ENCODE results near the gene EMILIN3. TPM values are rescaled to one million over a fixed set of nuclear protein-coding genes. Genes with fewer than 3 reads are reported as not detected.

Gene EMILIN3
- total RNA-seq, 1 experiment from 2014 or later = 5.9 TPM

DNA sequence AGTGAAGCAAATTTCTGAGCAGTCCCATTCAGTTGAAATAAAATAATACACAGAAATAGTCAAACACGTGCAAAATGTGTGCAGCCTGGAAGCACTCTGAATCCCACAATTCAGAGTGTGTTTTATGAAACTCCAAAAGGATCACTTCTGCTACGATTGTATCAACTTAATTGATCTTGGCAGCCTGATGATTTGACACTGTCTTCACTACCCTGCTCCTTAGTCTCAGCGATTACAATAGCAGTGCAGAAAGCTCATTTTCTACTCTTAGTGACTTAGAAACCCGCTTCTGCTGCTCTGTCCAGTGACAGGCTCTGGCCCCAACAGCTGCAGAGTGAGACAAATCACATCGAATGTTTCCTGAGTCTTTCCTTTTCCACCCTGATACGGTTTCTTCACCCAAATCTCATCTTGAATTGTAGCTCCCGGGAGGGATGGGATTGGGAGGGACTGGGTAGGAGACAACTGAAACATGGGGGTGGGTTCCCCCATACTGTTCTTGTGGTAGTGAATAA, 16.2 kb upstream of the EMILIN3 start:
- H4K8ac ChIP-seq (replicated peaks; ENCODE audit: insufficient read length, low read depth, low read length) = no peak overlapping the region
- H3K4ac ChIP-seq (ENCODE audit: low read depth, low read length) = no peak overlapping the region
- H3K4me2 ChIP-seq (ENCODE audit: insufficient read depth, insufficient read length, low read length) = no peak overlapping the region
- WGBS (ENCODE audit: extremely low coverage, insufficient read length, low lambda C conversion rate) = no CpG with 5 or more reads among the region's 7 CpGs
- peaks cover 5% of the 10 kb centered on the region for H3K27me3 Mint-ChIP-seq (ENCODE audit: low read depth)
- H3K4me1 ChIP-seq (ENCODE audit: insufficient read depth, low read length) = no peaks in the 10 kb centered on the region
- no peak overlapping the region for H2AK5ac ChIP-seq (ENCODE audit: insufficient read length, low read length)
- no peak overlapping the region for H2BK12ac ChIP-seq (ENCODE audit: insufficient read length, low read depth, low read length)
- H3K56ac ChIP-seq (ENCODE audit: insufficient read length, low read depth, low read length) = no peak overlapping the region
- no peak overlapping the region for H2AFZ ChIP-seq (ENCODE audit: low read length)
- H3K79me2 ChIP-seq (ENCODE audit: insufficient read depth, low read length) = no peaks in the 10 kb centered on the region
- TF ChIP-seq, protein P1, sequence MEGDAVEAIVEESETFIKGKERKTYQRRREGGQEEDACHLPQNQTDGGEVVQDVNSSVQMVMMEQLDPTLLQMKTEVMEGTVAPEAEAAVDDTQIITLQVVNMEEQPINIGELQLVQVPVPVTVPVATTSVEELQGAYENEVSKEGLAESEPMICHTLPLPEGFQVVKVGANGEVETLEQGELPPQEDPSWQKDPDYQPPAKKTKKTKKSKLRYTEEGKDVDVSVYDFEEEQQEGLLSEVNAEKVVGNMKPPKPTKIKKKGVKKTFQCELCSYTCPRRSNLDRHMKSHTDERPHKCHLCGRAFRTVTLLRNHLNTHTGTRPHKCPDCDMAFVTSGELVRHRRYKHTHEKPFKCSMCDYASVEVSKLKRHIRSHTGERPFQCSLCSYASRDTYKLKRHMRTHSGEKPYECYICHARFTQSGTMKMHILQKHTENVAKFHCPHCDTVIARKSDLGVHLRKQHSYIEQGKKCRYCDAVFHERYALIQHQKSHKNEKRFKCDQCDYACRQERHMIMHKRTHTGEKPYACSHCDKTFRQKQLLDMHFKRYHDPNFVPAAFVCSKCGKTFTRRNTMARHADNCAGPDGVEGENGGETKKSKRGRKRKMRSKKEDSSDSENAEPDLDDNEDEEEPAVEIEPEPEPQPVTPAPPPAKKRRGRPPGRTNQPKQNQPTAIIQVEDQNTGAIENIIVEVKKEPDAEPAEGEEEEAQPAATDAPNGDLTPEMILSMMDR (conservative IDR thresholded peaks at IDR 0.05) = no peak
- no peak overlapping the region for H3K27ac ChIP-seq (ENCODE audit: insufficient read length, low read depth, low read length)
- H3K36me3 Mint-ChIP-seq (ENCODE audit: insufficient read depth in 1 of 3, low read depth in 3 of 3) = no peaks in the 10 kb centered on the region
- H3K23ac ChIP-seq (ENCODE audit: insufficient read length, low read depth, low read length) = no peak overlapping the region
- H3K9ac ChIP-seq (ENCODE audit: extremely low read depth, insufficient read length, low read length) = no peak overlapping the region
- H3K4me3 Mint-ChIP-seq = no peak overlapping the region
- H2BK120ac ChIP-seq (ENCODE audit: low read depth, low read length, poor library complexity, severe bottlenecking) = no peak overlapping the region
- no peak overlapping the region for H2BK5ac ChIP-seq (ENCODE audit: insufficient read length, low read length)
- no peak for DNase-seq
- H3K18ac ChIP-seq (ENCODE audit: insufficient read length, low read depth, low read length) = no peak overlapping the region
- no peaks in the 10 kb centered on the region for H4K20me1 ChIP-seq (ENCODE audit: control insufficient read depth, insufficient read depth, insufficient read length)
- H3T11ph ChIP-seq (ENCODE audit: low read length) = no peak overlapping the region
- no peaks in the 10 kb centered on the region for H3K27me3 ChIP-seq (ENCODE audit: insufficient read depth, low read length)
- H4K5ac ChIP-seq (ENCODE audit: insufficient read length, low read depth, low read length) = no peak overlapping the region
- no peak overlapping the region for H2BK20ac ChIP-seq (ENCODE audit: low read depth, low read length, poor library complexity, severe bottlenecking)
- H2BK15ac ChIP-seq (ENCODE audit: low read depth, low read length) = no peak overlapping the region
- no peaks in the 10 kb centered on the region for H3K9me3 ChIP-seq (ENCODE audit: control insufficient read depth, low read depth, low read length)
- H3K9me3 Mint-ChIP-seq = no peaks in the 10 kb centered on the region
- peaks cover 8 to 15% of the 10 kb centered on the region in 2 experiments for H3K4me1 Mint-ChIP-seq
- no peaks in the 10 kb centered on the region for H3K23me2 ChIP-seq (ENCODE audit: insufficient read length, low read depth, low read length, poor library complexity, severe bottlenecking)
- H3K27ac Mint-ChIP-seq = no peak overlapping the region; a peak in 1 of 7 replicates
- no peak overlapping the region for H3K14ac ChIP-seq (ENCODE audit: insufficient read depth, low read length)
- H4K91ac ChIP-seq (ENCODE audit: insufficient read length, low read depth, low read length) = no peak overlapping the region
- H3K79me1 ChIP-seq (ENCODE audit: insufficient read depth, low read depth, low read length, poor library complexity, severe bottlenecking) = no peaks in the 10 kb centered on the region
